Gastrocnemius medialis (tissue), 4 donors: Measurements from ENCODE around the gene QPCT. TPM values are rescaled to one million over a fixed set of nuclear protein-coding genes. Genes with fewer than 3 reads are reported as not detected.

ENCODE experiments used
- ATAC-seq, 2 donors: fragments of 150-250 bp; one replicate each; pipeline ENCODE4 v1.9.1; 2016
- DNase-seq, 2 donors: peaks; one replicate each; pipeline ENCODE4 v3.0.0-alpha.2; 2019
- H3K27ac ChIP-seq, 4 donors: fragments of 200-600 bp; sonication (generic); 1 replicate in 1 of 4; 2 replicates in 3 of 4; pipeline ENCODE4 v1.5.1; 2016 to 2018; ENCODE audit warnings: mild to moderate bottlenecking in 2 of 4, moderate library complexity in 1 of 4
- H3K27me3 ChIP-seq, 3 donors: fragments of 200-600 bp; sonication (generic) in 2 of 3; 1 replicate in 1 of 3; 2 replicates in 2 of 3; pipeline versions ENCODE4 v1.5.1 to v1.6.0; 2016 to 2019; ENCODE audit warnings: mild to moderate bottlenecking in 1 of 3, moderate library complexity in 1 of 3
- H3K36me3 ChIP-seq, 2 donors: fragments of 200-600 bp; sonication (generic) in 1 of 2; one replicate each; pipeline ENCODE4 v1.5.1; 2017 to 2018
- H3K4me1 ChIP-seq, 2 donors: fragments of 200-600 bp; sonication (generic) in 1 of 2; one replicate each; pipeline ENCODE4 v1.5.1; 2016 to 2017; ENCODE audit warnings: mild to moderate bottlenecking in 2 of 2
- H3K4me3 ChIP-seq, 4 donors: fragments of 200-600 bp; sonication (generic) in 3 of 4; 1 replicate in 1 of 4; 2 replicates in 3 of 4; pipeline ENCODE4 v1.5.1; 2016 to 2019; ENCODE audit warnings: mild to moderate bottlenecking in 2 of 4
- H3K9me3 ChIP-seq, 3 donors: fragments of 200-600 bp; sonication (generic) in 2 of 3; 1 replicate in 1 of 3; 2 replicates in 2 of 3; pipeline ENCODE4 v1.5.1; 2016 to 2019
- CTCF ChIP-seq, 5 experiments: fragments of 450-650 bp in 3 of 5; fragments of 200-600 bp in 2 of 5; sonication (generic) in 2 of 5; IDR thresholded peaks in 4 of 5; conservative IDR thresholded peaks in 1 of 5; 1 replicate in 4 of 5; 2 replicates in 1 of 5; pipeline ENCODE4 v1.5.1; 2016 to 2019; ENCODE audit warnings: antibody characterized with exemption in 5 of 5, mild to moderate bottlenecking in 3 of 5, moderate library complexity in 3 of 5
- POLR2A ChIP-seq, 2 donors: fragments of 450-650 bp; IDR thresholded peaks; one replicate each; pipeline ENCODE4 v1.6.1; 2017; ENCODE audit warnings: antibody characterized with exemption in 2 of 2, mild to moderate bottlenecking in 2 of 2, moderate library complexity in 2 of 2
- in situ Hi-C, 4 donors: fragments of 200-750 bp; cut with MboI; loops; one replicate each; pipeline versions ENCODE4 v1.15.0 to v1.8.0; 2017; ENCODE audit warnings: low sequenced_read_pairs in 4 of 4
- intact Hi-C: fragments of 100-400 bp; cut with DNase I; formaldehyde crosslinking; loops from one replicate; pipeline ENCODE4 v1.15.1; 2023; ENCODE audit warnings: low total_unique reads
- total RNA-seq, 4 donors: library from RNA; depleted of rRNA; stranded (reverse); fragments of >200 nt; gene quantifications; one replicate each; pipeline versions ENCODE4 v1.1.0 to v1.2.3, GENCODE V29; 2016

The QPCT gene
- total RNA-seq, 4 donors from 2014 or later = 1.5 to 6.4 (median 4.7) TPM

- intact Hi-C loops = no loop called here
- no peak overlapping the region for H3K27ac ChIP-seq
- ATAC-seq = no peak
Observed at GRCh38 chr2:37350034-37350433, 5.6 kb downstream of the QPCT start.

GRCh38 chr2:37354531-37354930 lies 10.1 kb downstream of the QPCT start:
- ATAC-seq = no peak
- no peak for DNase-seq
- no peak overlapping the region for H3K4me3 ChIP-seq
- H3K36me3 ChIP-seq = no peaks in the 10 kb centered on the region
- H3K9me3 ChIP-seq = no peaks in the 10 kb centered on the region
- no peak for TF ChIP-seq CTCF (IDR thresholded peaks at IDR 0.05 in 4 of 5, conservative IDR thresholded peaks at IDR 0.05 in 1 of 5)
- TF ChIP-seq POLR2A (IDR thresholded peaks at IDR 0.05) = no peak
- H3K4me1 ChIP-seq = peaks cover 0 to 5% of the 10 kb centered on the region in 2 donors
- H3K27ac ChIP-seq = no peak overlapping the region
- intact Hi-C loops (no loop called here), in situ Hi-C loops (no loop called here)
- no peaks in the 10 kb centered on the region for H3K27me3 ChIP-seq

More at GRCh38 chr2:37350034-37350433, 5.6 kb downstream of the QPCT start:
- no peaks in the 10 kb centered on the region for H3K9me3 ChIP-seq
- H3K27me3 ChIP-seq = peaks cover 0 to 2% (median 0%) of the 10 kb centered on the region in 3 donors
- no peak overlapping the region for H3K4me3 ChIP-seq
- H3K36me3 ChIP-seq = no peaks in the 10 kb centered on the region
- in situ Hi-C loops = no loop called here
- peaks cover 3 to 10% of the 10 kb centered on the region in 2 donors for H3K4me1 ChIP-seq
- DNase-seq = no peak
- no peak for TF ChIP-seq CTCF (IDR thresholded peaks at IDR 0.05 in 4 of 5, conservative IDR thresholded peaks at IDR 0.05 in 1 of 5)
- TF ChIP-seq POLR2A (IDR thresholded peaks at IDR 0.05) = no peak

GRCh38 chr2:37355735-37356134 lies 11.3 kb downstream of the QPCT start:
- in situ Hi-C loops (no loop called here), intact Hi-C loops (no loop called here)
- no peak overlapping the region for H3K27ac ChIP-seq
- H3K36me3 ChIP-seq = no peaks in the 10 kb centered on the region
- no peaks in the 10 kb centered on the region for H3K9me3 ChIP-seq
- no peak overlapping the region for H3K4me3 ChIP-seq
- H3K4me1 ChIP-seq = no peaks in the 10 kb centered on the region
- DNase-seq (no peak), ATAC-seq (no peak)
- H3K27me3 ChIP-seq = no peaks in the 10 kb centered on the region
- no peak for TF ChIP-seq CTCF (IDR thresholded peaks at IDR 0.05 in 4 of 5, conservative IDR thresholded peaks at IDR 0.05 in 1 of 5)
- no peak for TF ChIP-seq POLR2A (IDR thresholded peaks at IDR 0.05)

GRCh38 chr2:37356299-37356698 lies 11.9 kb downstream of the QPCT start:
- H3K27me3 ChIP-seq = no peaks in the 10 kb centered on the region
- no peaks in the 10 kb centered on the region for H3K4me1 ChIP-seq
- H3K27ac ChIP-seq = no peak overlapping the region
- H3K36me3 ChIP-seq = no peaks in the 10 kb centered on the region
- TF ChIP-seq CTCF (IDR thresholded peaks at IDR 0.05 in 4 of 5, conservative IDR thresholded peaks at IDR 0.05 in 1 of 5) = no peak
- no peak for TF ChIP-seq POLR2A (IDR thresholded peaks at IDR 0.05)
- in situ Hi-C loops (no loop called here), intact Hi-C loops (no loop called here)
- no peaks in the 10 kb centered on the region for H3K9me3 ChIP-seq
- DNase-seq = no peak
- H3K4me3 ChIP-seq = no peak overlapping the region
- no peak for ATAC-seq

- H3K36me3 ChIP-seq = no peaks in the 10 kb centered on the region
- peaks cover 4 to 5% of the 10 kb centered on the region in 2 donors for H3K4me1 ChIP-seq
- H3K27me3 ChIP-seq = no peaks in the 10 kb centered on the region
- no peaks in the 10 kb centered on the region for H3K9me3 ChIP-seq
- ATAC-seq (no peak), DNase-seq (no peak)
- intact Hi-C loops = no loop called here
- no peak overlapping the region for H3K27ac ChIP-seq
- no peak overlapping the region for H3K4me3 ChIP-seq
- in situ Hi-C loops = no loop called here
- TF ChIP-seq CTCF (IDR thresholded peaks at IDR 0.05 in 4 of 5, conservative IDR thresholded peaks at IDR 0.05 in 1 of 5) (no peak), POLR2A (IDR thresholded peaks at IDR 0.05) (no peak)
Observed at GRCh38 chr2:37357069-37357468, 12.6 kb downstream of the QPCT start.
